Transverse colon (tissue), 4 donors: Measurements from ENCODE around the gene FBXO21. TPM values are rescaled to one million over a fixed set of nuclear protein-coding genes. Genes with fewer than 3 reads are reported as not detected.

Experiments used
- DNase-seq: peaks from one replicate; pipeline ENCODE4 v3.0.0-alpha.2; 2019
- H3K27ac ChIP-seq, 4 donors: fragments of 200-600 bp; sonication (generic); 2 replicates each; pipeline ENCODE4 v1.5.1; 2016 to 2018; ENCODE audit warnings: inconsistent platforms in 4 of 4
- H3K27me3 ChIP-seq: fragments of 200-600 bp; sonication (generic); 2 replicates; pipeline ENCODE4 v1.5.1; 2017; ENCODE audit warnings: inconsistent platforms
- H3K36me3 ChIP-seq, 4 donors: fragments of 200-600 bp; sonication (generic); 2 replicates each; pipeline ENCODE4 v1.5.1; 2017 to 2019; ENCODE audit warnings: inconsistent platforms in 4 of 4
- H3K4me1 ChIP-seq, 4 donors: fragments of 200-600 bp; sonication (generic); 2 replicates each; pipeline ENCODE4 v1.5.1; 2017 to 2020; ENCODE audit warnings: inconsistent platforms in 4 of 4
- H3K4me3 ChIP-seq, 4 donors: fragments of 200-600 bp; sonication (generic); 1 replicate in 1 of 4; 2 replicates in 3 of 4; pipeline versions ENCODE4 v1.5.1 to v1.6.1; 2017 to 2019; ENCODE audit warnings: inconsistent platforms in 4 of 4
- H3K9me3 ChIP-seq, 2 donors: fragments of 200-600 bp; sonication (generic); 2 replicates each; pipeline ENCODE4 v1.5.1; 2017 to 2019; ENCODE audit warnings: inconsistent platforms in 2 of 2
- EP300 ChIP-seq: sonication (generic); formaldehyde crosslinking; IDR thresholded peaks from one replicate; pipeline ENCODE4 v1.6.1; 2017; ENCODE audit warnings: antibody characterized with exemption, low read depth
- POLR2A ChIP-seq: fragments of 450-650 bp; IDR thresholded peaks from one replicate; pipeline ENCODE4 v1.6.1; 2016; ENCODE audit warnings: antibody characterized with exemption, mild to moderate bottlenecking, moderate library complexity
- POLR2AphosphoS5 ChIP-seq, 3 donors: sonication (generic); formaldehyde crosslinking; IDR thresholded peaks; one replicate each; pipeline ENCODE4 v1.6.1; 2016; ENCODE audit warnings: antibody characterized with exemption in 3 of 3
- WGBS, 2 donors: methylation state at CpG; one replicate each; pipeline ENCODE4 v1.1.5; 2018; ENCODE audit warnings: low coverage in 1 of 2; 5-methylcytosine and 5-hydroxymethylcytosine counted together
- in situ Hi-C, 4 donors: fragments of 200-750 bp; cut with MboI; loops; one replicate each; pipeline versions ENCODE4 v1.15.0 to v1.15.1; 2017; ENCODE audit warnings: low sequenced_read_pairs in 3 of 4, low pct_ligation_motif_present in 1 of 4, low pct_unique_long_range_greater_than_20kb in 1 of 4
- intact Hi-C: fragments of 100-400 bp; cut with DNase I; formaldehyde crosslinking; loops from one replicate; pipeline ENCODE4 v1.15.1; 2023; ENCODE audit warnings: low total_unique reads
- total RNA-seq, 4 donors: library from RNA; depleted of rRNA; stranded (reverse); fragments of >200 nt; gene quantifications; one replicate each; pipeline ENCODE4 v1.1.0, GENCODE V29; 2016
- TF ChIP-seq, protein P1 (sequence below), 5 experiments: fragments of 200-600 bp in 3 of 5; fragments of 450-650 bp in 2 of 5; sonication (generic) in 3 of 5; IDR thresholded peaks; 1 replicate in 2 of 5; 2 replicates in 3 of 5; pipeline ENCODE4 v1.5.1; 2016 to 2017; ENCODE audit warnings: antibody characterized with exemption in 5 of 5, inconsistent platforms in 3 of 5, mild to moderate bottlenecking in 2 of 5, moderate library complexity in 1 of 5

Gene FBXO21
- total RNA-seq, 4 donors from 2014 or later = 31.6 to 56.9 (median 36.8) TPM

DNA sequence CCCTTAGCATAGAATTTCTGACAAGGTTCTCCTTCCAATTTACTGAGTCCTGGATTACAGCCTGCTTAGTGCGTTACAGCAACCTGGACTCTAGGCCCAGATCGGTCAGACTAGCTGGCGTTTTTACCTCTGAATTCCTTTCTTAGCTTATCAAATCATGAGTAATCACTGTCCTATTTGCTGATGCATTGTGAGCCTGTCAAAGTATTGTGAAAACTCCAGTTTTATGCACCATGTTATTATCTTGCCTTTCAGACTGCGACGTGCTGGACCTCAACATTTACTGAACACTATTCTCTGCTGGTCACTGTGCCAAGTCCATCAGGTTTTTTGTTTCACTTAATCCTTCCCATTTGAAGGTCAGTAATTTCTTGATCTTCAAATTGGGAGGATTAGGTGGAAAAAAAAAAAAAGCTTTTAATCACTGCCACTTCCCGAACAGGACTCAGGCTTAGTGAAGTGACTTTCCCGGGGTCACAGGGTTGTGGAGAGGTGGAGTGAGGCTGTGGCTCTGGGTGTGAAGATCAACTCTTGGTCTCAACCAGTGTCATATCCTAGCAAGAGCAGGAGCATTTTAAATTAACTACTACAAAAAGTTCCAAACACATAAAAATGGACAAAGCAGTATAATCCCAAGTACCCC is 31.2 kb downstream of the FBXO21 start:
- no peaks in the 10 kb centered on the region for H3K27me3 ChIP-seq
- H3K4me3 ChIP-seq = no peak overlapping the region
- intact Hi-C loops (loop anchor here (10.0 kb wide), 1 partner anchor 134 kb away; no protein-coding TSS in a partner anchor), in situ Hi-C loops (no loop called here)
- WGBS, 2 donors = 79 to 89% methylated on average over 7 of the region's 7 CpGs
- DNase-seq = no peak
- no peaks in the 10 kb centered on the region for H3K4me1 ChIP-seq
- no peak overlapping the region for H3K27ac ChIP-seq
- no peak for TF ChIP-seq POLR2A
- TF ChIP-seq, protein P1, sequence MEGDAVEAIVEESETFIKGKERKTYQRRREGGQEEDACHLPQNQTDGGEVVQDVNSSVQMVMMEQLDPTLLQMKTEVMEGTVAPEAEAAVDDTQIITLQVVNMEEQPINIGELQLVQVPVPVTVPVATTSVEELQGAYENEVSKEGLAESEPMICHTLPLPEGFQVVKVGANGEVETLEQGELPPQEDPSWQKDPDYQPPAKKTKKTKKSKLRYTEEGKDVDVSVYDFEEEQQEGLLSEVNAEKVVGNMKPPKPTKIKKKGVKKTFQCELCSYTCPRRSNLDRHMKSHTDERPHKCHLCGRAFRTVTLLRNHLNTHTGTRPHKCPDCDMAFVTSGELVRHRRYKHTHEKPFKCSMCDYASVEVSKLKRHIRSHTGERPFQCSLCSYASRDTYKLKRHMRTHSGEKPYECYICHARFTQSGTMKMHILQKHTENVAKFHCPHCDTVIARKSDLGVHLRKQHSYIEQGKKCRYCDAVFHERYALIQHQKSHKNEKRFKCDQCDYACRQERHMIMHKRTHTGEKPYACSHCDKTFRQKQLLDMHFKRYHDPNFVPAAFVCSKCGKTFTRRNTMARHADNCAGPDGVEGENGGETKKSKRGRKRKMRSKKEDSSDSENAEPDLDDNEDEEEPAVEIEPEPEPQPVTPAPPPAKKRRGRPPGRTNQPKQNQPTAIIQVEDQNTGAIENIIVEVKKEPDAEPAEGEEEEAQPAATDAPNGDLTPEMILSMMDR (IDR thresholded peaks at IDR 0.05) = no peak
- no peak for TF ChIP-seq EP300
- no peak for TF ChIP-seq POLR2AphosphoS5 (IDR thresholded peaks at IDR 0.05)
- H3K36me3 ChIP-seq = peaks cover 0 to 69% (median 29%) of the 10 kb centered on the region in 4 donors
- no peaks in the 10 kb centered on the region for H3K9me3 ChIP-seq

DNA sequence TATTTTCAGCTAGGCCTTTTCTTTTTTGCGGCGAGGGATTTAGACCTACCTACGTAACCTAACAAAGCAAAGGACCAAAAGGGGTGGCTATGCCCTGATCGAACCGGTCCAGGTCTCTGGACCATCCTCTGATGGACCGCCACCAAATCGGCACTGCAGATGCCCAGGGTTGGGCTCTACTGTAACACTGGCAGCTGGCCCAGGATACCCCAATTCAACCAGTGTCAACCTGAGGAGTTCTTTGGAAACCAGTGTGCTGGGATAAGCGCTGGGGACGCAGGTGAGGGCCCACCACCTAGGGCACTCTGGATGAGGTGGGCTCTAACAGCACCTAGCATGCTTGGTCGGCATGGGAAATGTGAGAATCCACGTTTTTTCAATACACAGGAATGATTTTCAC is 32.2 kb downstream of the FBXO21 start:
- H3K4me3 ChIP-seq = no peak overlapping the region
- in situ Hi-C loops (no loop called here), intact Hi-C loops (loop anchor here (10.0 kb wide), 1 partner anchor 133 kb away; no protein-coding TSS in a partner anchor)
- TF ChIP-seq POLR2AphosphoS5 (IDR thresholded peaks at IDR 0.05) (no peak), POLR2A (no peak)
- WGBS, 2 donors = 94 to 96% methylated on average over 6 to 11 of the region's 11 CpGs
- H3K9me3 ChIP-seq = no peaks in the 10 kb centered on the region
- H3K27ac ChIP-seq = no peak overlapping the region
- H3K4me1 ChIP-seq = no peaks in the 10 kb centered on the region
- DNase-seq = no peak
- peaks cover 0 to 61% (median 28%) of the 10 kb centered on the region in 4 donors for H3K36me3 ChIP-seq
- no peaks in the 10 kb centered on the region for H3K27me3 ChIP-seq

DNA sequence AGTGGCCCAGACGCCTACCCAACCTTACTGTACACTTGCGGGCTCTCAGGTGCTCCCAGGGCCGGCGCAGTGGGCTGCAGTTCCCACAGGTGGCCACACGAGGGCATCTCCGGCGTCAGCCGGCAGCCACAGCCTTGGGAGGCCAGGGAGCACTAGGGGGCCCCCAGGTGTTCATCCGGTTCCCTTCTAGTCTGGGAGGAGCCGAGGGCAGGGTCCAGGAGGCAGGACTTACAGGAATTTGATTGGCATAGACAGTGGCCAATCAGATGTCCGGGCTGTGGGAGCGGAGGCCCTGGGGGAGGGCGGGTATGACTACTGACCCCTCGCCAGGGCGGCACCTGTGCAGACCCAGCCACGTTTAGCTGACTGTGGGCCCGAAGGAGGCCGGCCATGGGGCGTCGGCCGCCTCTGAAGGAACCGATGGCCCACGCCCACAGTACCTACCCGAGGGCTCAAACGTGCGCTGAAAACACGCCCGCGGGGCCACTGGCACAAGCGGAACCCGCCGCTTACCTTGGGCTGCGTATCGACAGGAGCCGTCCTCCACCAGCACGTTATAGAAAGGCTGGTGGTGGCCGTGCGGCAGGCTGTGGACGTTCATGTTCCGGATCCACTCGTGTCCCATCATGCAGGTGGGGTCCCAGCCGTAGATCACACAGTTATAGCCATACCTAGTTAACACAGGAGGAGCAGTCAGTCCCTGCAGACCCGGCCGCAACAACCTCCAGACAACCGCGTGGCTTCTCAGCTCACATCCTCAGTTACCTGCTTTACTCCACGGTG is 34.8 kb downstream of the FBXO21 start:
- in situ Hi-C loops (no loop called here), intact Hi-C loops (loop anchor here (10.0 kb wide), 1 partner anchor 131 kb away; no protein-coding TSS in a partner anchor)
- Histone ChIP-seq H3K4me3 (no peak overlapping the region), H3K9me3 (no peaks in the 10 kb centered on the region), H3K27ac (no peak overlapping the region), H3K27me3 (no peaks in the 10 kb centered on the region), H3K4me1 (no peaks in the 10 kb centered on the region), H3K36me3 (peaks cover 0 to 46% (median 17%) of the 10 kb centered on the region in 4 donors)
- 86 to 94% methylated on average over 5 to 41 of the region's 47 CpGs for WGBS, 2 donors
- peak; percentile 52 for DNase-seq
- TF ChIP-seq EP300 = no peak
- TF ChIP-seq, protein P1 (IDR thresholded peaks at IDR 0.05) = peak; percentile 59 to 74 (median 66)

DNA sequence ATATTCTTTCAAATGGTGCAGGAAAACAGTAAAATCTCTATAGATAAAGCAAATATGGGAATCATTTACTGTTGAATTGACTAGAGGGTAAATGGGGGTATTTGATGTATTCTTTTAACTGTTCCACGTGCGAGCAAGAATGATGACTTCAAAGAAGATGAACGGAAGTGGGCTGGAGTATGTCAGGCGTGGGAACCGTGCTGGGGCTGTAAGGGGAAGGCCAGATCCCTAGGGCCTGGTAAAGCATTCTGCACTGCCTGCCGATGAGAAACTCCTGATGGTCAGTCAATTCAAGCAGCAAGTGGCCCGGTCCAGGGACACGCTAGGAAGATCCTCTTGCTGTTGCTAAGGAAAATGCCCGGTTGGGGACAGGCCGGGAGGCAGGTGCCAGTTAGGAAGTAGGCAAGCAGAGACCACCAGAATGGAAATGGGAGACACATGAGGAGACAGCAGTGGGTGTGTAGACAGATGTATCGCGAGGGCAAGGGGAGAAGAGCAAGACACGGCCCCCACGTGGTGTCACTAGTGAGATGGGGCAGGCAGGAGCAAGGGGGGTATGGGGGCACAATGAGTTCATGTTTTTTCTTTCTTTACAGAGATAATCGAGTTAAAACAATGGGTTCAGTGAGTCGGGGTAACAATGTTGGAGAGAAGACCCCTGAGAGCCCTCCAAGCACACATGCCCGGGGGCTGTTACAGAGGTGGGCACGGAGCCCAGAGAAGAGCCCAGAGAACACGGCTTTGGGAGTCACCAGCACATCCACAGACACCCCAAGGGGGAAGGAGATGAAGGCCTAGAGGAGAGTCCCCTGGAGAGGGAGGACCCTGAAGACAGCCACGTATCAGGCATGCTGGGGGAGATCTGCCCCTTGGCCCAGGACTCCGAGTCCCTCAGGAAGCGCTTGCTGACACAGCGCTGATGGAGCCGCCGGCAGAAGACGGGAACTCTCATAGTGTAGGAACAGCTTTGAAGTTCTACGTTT is 37.2 kb downstream of the FBXO21 start:
- in situ Hi-C loops = no loop called here
- DNase-seq = no peak
- Histone ChIP-seq H3K27me3 (no peaks in the 10 kb centered on the region), H3K36me3 (peaks cover 0 to 35% (median 13%) of the 10 kb centered on the region in 4 donors), H3K9me3 (no peaks in the 10 kb centered on the region), H3K27ac (no peak overlapping the region), H3K4me1 (no peaks in the 10 kb centered on the region), H3K4me3 (no peak overlapping the region)
- TF ChIP-seq POLR2A = no peak
- TF ChIP-seq POLR2AphosphoS5 (IDR thresholded peaks at IDR 0.05) = no peak
- no peak for TF ChIP-seq EP300
- TF ChIP-seq, protein P1 (IDR thresholded peaks at IDR 0.05) = no peak
- intact Hi-C loops = loop anchor here (10.0 kb wide), 1 partner anchor 128 kb away; no protein-coding TSS in a partner anchor
- WGBS, 2 donors = 85 to 90% methylated on average over 15 to 27 of the region's 27 CpGs
